OCI-LY1 (cell line): ENCODE results near the gene RFTN1.
A peak's percentile ranks its signal among the peaks of the same experiment; 100 is the strongest.

Experiments
- H2AFZ ChIP-seq: fragments of 200-600 bp; sonication (generic), shearing (Covaris generic); 2 replicates; pipeline ENCODE4 v1.6.0; 2014; ENCODE audit warnings: antibody characterized with exemption, mild to moderate bottlenecking, low read length
- H3F3A ChIP-seq: fragments of 200-600 bp; sonication (generic), shearing (Covaris generic); 2 replicates; pipeline ENCODE4 v1.6.0; 2014; ENCODE audit warnings: mild to moderate bottlenecking, antibody characterized with exemption, low read length, moderate library complexity; ENCODE audit not compliant: insufficient read depth
- H3K27ac ChIP-seq: fragments of 200-600 bp; sonication (generic); 2 replicates; pipeline ENCODE4 v1.5.1; 2014; ENCODE audit warnings: low read length, mixed run types, mild to moderate bottlenecking, low read depth; ENCODE audit not compliant: poor library complexity, severe bottlenecking
- H3K27me3 ChIP-seq: fragments of 200-600 bp; sonication (generic); 2 replicates; pipeline ENCODE4 v1.6.0; 2014; ENCODE audit warnings: antibody characterized with exemption, mild to moderate bottlenecking, low read length, moderate library complexity; ENCODE audit not compliant: insufficient read depth
- H3K36me3 ChIP-seq: fragments of 200-600 bp; sonication (generic); 2 replicates; pipeline ENCODE4 v1.6.1; 2014; ENCODE audit warnings: mild to moderate bottlenecking, antibody characterized with exemption, low read length, moderate library complexity, mixed read lengths; ENCODE audit not compliant: insufficient read depth
- H3K4me1 ChIP-seq: fragments of 200-600 bp; sonication (generic); 2 replicates; pipeline ENCODE4 v1.5.1; 2014; ENCODE audit warnings: mild to moderate bottlenecking, low read length, moderate library complexity; ENCODE audit not compliant: insufficient read depth, severe bottlenecking
- H3K4me2 ChIP-seq: fragments of 200-600 bp; sonication (generic), shearing (Covaris generic); 2 replicates; pipeline ENCODE4 v1.6.1; 2014; ENCODE audit warnings: low read length
- H3K4me3 ChIP-seq: fragments of 200-600 bp; sonication (generic); 2 replicates; pipeline ENCODE4 v1.5.1; 2014; ENCODE audit warnings: low read length, low read depth, mild to moderate bottlenecking, mixed read lengths; ENCODE audit not compliant: poor library complexity, severe bottlenecking
- H3K79me2 ChIP-seq: fragments of 200-600 bp; shearing (Covaris generic); 2 replicates; pipeline ENCODE4 v1.6.1; 2016; ENCODE audit warnings: mixed run types, low read length, mixed read lengths; ENCODE audit not compliant: insufficient read depth
- H3K9ac ChIP-seq: fragments of 200-600 bp; sonication (generic), shearing (Covaris generic); 2 replicates; pipeline ENCODE4 v1.6.1; 2014; ENCODE audit warnings: mild to moderate bottlenecking, low read length, mixed read lengths
- H3K9me2 ChIP-seq: fragments of 200-600 bp; sonication (generic), shearing (Covaris generic); 2 replicates; pipeline ENCODE4 v1.6.1; 2014; ENCODE audit warnings: low read depth, mild to moderate bottlenecking, low read length, mixed read lengths
- H3K9me3 ChIP-seq: fragments of 200-600 bp; shearing (Covaris generic); 2 replicates; pipeline ENCODE4 v1.6.1; 2014; ENCODE audit warnings: low read length, mixed read lengths
- H4K20me1 ChIP-seq: fragments of 200-600 bp; sonication (generic), shearing (Covaris generic); 2 replicates; pipeline ENCODE4 v1.6.0; 2016; ENCODE audit warnings: mild to moderate bottlenecking, low read length; ENCODE audit not compliant: insufficient read depth
- CTCF ChIP-seq: fragments of 200-600 bp; sonication (generic), shearing (Covaris generic); IDR thresholded peaks from 2 replicates; pipeline ENCODE4 v1.5.1; 2017; ENCODE audit warnings: mild to moderate bottlenecking, antibody characterized with exemption, low read length, moderate library complexity, mixed read lengths
- EZH2 ChIP-seq: fragments of 200-600 bp; sonication (generic), shearing (Covaris generic); IDR thresholded peaks from 2 replicates; pipeline ENCODE4 v1.8.0; 2017; ENCODE audit warnings: borderline replicate concordance, mixed run types, mild to moderate bottlenecking, antibody characterized with exemption, low read length, moderate library complexity, mixed read lengths

RFTN1 gene

DNA sequence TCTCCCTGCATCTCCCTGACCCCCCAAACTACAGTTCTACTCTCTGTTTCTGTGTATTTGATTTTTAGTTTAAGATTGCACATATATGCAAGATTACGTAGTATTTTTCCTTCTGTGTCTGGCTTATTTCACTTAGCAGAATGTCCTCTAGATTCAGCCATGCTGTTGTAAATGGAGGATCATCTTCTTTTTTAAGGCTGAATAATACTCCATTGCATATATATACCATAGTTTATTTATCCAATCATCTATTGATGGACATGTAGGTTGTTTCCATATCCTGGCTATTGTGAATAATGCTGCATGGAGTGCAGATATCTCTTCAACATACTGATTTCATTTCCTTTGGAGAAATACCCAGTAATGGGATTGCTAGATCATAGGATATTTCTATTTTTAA, 70.8 kb downstream of the RFTN1 start:
- peaks cover 83% of the 10 kb centered on the region for H3K79me2 ChIP-seq
- TF ChIP-seq CTCF (no peak), EZH2 (no peak)
- peak overlapping the region; percentile 99 for H3K27ac ChIP-seq
- peaks cover 100% of the 10 kb centered on the region for H3K4me1 ChIP-seq
- no peak overlapping the region; the same call in 1 of the 2 replicates for H3K4me2 ChIP-seq
- H3K36me3 ChIP-seq = peaks cover 53% of the 10 kb centered on the region
- no peaks in the 10 kb centered on the region for H4K20me1 ChIP-seq
- H3K9ac ChIP-seq = no peak overlapping the region; the same call in 1 of the 2 replicates
- no peaks in the 10 kb centered on the region for H3K9me3 ChIP-seq
- H3K4me3 ChIP-seq = no peak overlapping the region
- no peaks in the 10 kb centered on the region for H3F3A ChIP-seq
- H2AFZ ChIP-seq = no peak overlapping the region
- no peaks in the 10 kb centered on the region for H3K9me2 ChIP-seq
- H3K27me3 ChIP-seq = no peaks in the 10 kb centered on the region

DNA sequence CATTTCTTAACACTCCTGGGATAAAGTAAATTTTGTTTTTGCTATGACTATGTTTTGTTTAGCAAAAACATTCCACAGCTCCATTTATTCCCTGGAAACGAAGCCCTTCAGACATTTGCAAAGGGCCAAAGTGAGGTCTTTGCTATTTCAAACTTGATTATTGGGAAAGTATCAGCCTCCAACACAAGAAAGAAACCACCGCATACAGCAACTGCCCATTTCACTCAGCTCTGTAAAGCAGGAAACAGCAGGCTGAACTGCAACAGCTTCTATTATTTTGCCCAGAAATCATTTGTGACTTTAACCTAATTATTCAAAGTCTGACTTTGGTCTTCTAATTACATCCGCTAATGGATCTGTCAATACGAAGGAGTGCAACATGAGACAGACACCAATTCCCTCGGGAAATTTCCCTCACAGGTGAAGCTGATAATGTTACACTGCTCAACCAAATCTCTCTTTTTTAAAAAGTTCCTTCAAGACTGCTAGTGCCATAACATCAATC, 72.1 kb downstream of the RFTN1 start:
- Histone ChIP-seq H2AFZ (no peak overlapping the region), H4K20me1 (no peaks in the 10 kb centered on the region), H3K27ac (peak overlapping the region; percentile 99), H3K4me3 (no peak overlapping the region), H3K4me1 (peaks cover 100% of the 10 kb centered on the region), H3K9me2 (no peaks in the 10 kb centered on the region), H3K36me3 (peaks cover 50% of the 10 kb centered on the region), H3K9me3 (no peaks in the 10 kb centered on the region), H3K27me3 (no peaks in the 10 kb centered on the region), H3K9ac (peak overlapping the region; percentile 40), H3F3A (0 out of 2 replicates have a peak, but pooled peaks cover 3% of the 10 kb centered on the region), H3K79me2 (peaks cover 80% of the 10 kb centered on the region), H3K4me2 (peak overlapping the region; percentile 46)
- TF ChIP-seq EZH2 (no peak), CTCF (no peak)

- Histone ChIP-seq H3K36me3 (peaks cover 50% of the 10 kb centered on the region), H3K27me3 (no peaks in the 10 kb centered on the region), H3K27ac (peak overlapping the region; percentile 99), H3K9me3 (no peaks in the 10 kb centered on the region), H3K4me1 (peaks cover 96% of the 10 kb centered on the region), H3F3A (0 out of 2 replicates have a peak, but pooled peaks cover 3% of the 10 kb centered on the region), H3K4me3 (peak overlapping the region; percentile 17), H3K9me2 (no peaks in the 10 kb centered on the region), H3K4me2 (peak overlapping the region; percentile 54), H3K79me2 (peaks cover 75% of the 10 kb centered on the region), H2AFZ (no peak overlapping the region), H3K9ac (peak overlapping the region; percentile 50), H4K20me1 (no peaks in the 10 kb centered on the region)
- TF ChIP-seq CTCF = no peak
- TF ChIP-seq EZH2 = no peak
Observed at GRCh38 chr3:16439848-16440708, 73.4 kb downstream of the RFTN1 start.
